Heart left ventricle (tissue), 13 donors: Measurements from ENCODE around the gene TMEM208.

ENCODE experiments used
- CTCF ChIP-seq, 12 donors: fragments of 200-600 bp; sonication (generic) in 4 of 12; IDR thresholded peaks; one replicate each; pipeline versions ENCODE4 v1.5.0 to v1.8.0; 2018 to 2022; ENCODE audit warnings: antibody characterized with exemption in 12 of 12, mild to moderate bottlenecking in 5 of 12
- POLR2A ChIP-seq, 2 donors: fragments of 450-650 bp; IDR thresholded peaks; one replicate each; pipeline ENCODE4 v1.6.1; 2017; ENCODE audit warnings: antibody characterized with exemption in 2 of 2, mild to moderate bottlenecking in 2 of 2, moderate library complexity in 2 of 2
- donor health status: ischemic (EF 13 %, LVEDD 7.1; RV severe dilation, severe dysfunction).
- donor health status: DM: no; HTN: yes; CAD: no.
- donor health status: DM: no; HTN: no; CAD: no.
- donor health status: ischemic (EF 25% LVEDD 6.9; RV normal size, moderate dysfunction).
- donor health status: ischemic (EF 25% LVEDD 5.7; RV mildly dilated, moderate dysfunction).
- donor health status: ischemic (EF 35%, LVEDD 5.7; RV mildly dilated, moderate dysfunction).
- donor health status: nonischemic (EF 11% LVEDD 7.7; RV severe dilation, severe dysfunction).
- donor health status: DM: yes; HTN: yes; CAD: no.
- donor health status: PGD.
- donor health status: ischemic (EF 29% LVEDD 5.4; RV normal size, mild dysfunction).
- donor health status: nonischemic (EF 23%, LVEDD 6.1; RV moderate dilation, normal function).

- TF ChIP-seq CTCF (IDR thresholded peaks at IDR 0.05): no peak
- no peak for TF ChIP-seq POLR2A (IDR thresholded peaks at IDR 0.05)
These were observed 19.5 kb upstream of the TMEM208 start for GRCh38 chr16:67207249-67208091.
